ENCODE data around the gene PTPRM.

- TF ChIP-seq POLR2A (IDR thresholded peaks at IDR 0.05) (no peak), POLR2AphosphoS5 (IDR thresholded peaks at IDR 0.05) (peak in 1 of 4 donors; percentile 26), CTCF (IDR thresholded peaks at IDR 0.05) (no peak)
Measured at GRCh38 chr18:8186413-8186812, 619.3 kb downstream of the PTPRM start.

Measured in sigmoid colon (tissue), 4 donors.